Measurements from ENCODE around the gene NAA10.

The NAA10 gene

GRCh38 chrX:153963546-153963945 lies 28.7 kb upstream of the NAA10 start:
- peaks cover 58% of the 10 kb centered on the region for H4K20me1 ChIP-seq (ENCODE audit: insufficient read depth, low read length, poor library complexity, severe bottlenecking)
- H2AFZ ChIP-seq (ENCODE audit: low read length) = no peak overlapping the region
- no peak overlapping the region for H3K4me3 ChIP-seq (ENCODE audit: low read length, poor library complexity, severe bottlenecking)
- peaks cover 12% of the 10 kb centered on the region for H3K4me1 ChIP-seq (ENCODE audit: insufficient read depth, low read length, poor library complexity, severe bottlenecking)
- no peaks in the 10 kb centered on the region for H3K9me3 ChIP-seq (ENCODE audit: insufficient read depth, low read depth, low read length)
- no peaks in the 10 kb centered on the region for H3F3A ChIP-seq (ENCODE audit: low read depth)
- H3K79me2 ChIP-seq (ENCODE audit: insufficient read depth, low read length) = peaks cover 77% of the 10 kb centered on the region
- H3K27me3 ChIP-seq (ENCODE audit: insufficient read depth, low read length, poor library complexity, severe bottlenecking) = no peaks in the 10 kb centered on the region
- no peak overlapping the region for H3K9ac ChIP-seq (ENCODE audit: low read depth, low read length, poor library complexity, severe bottlenecking)
- TF ChIP-seq CTCF (conservative IDR thresholded peaks at IDR 0.05; ENCODE audit: low read length) = no peak
- no peak overlapping the region for H3K4me2 ChIP-seq (ENCODE audit: low read depth, low read length, poor library complexity, severe bottlenecking)
- H3K9me2 ChIP-seq (replicated peaks; ENCODE audit: low read depth, low read length) = no peaks in the 10 kb centered on the region
- H3K36me3 ChIP-seq (ENCODE audit: insufficient read depth, low read length) = peaks cover 61% of the 10 kb centered on the region; the same call in 1 of the 2 replicates

- Histone ChIP-seq H3K4me2 (ENCODE audit: low read depth, low read length, poor library complexity, severe bottlenecking) (no peak overlapping the region), H3K4me3 (ENCODE audit: low read length, poor library complexity, severe bottlenecking) (no peak overlapping the region), H3F3A (ENCODE audit: low read depth) (no peaks in the 10 kb centered on the region), H3K9ac (ENCODE audit: low read depth, low read length, poor library complexity, severe bottlenecking) (no peak overlapping the region), H3K9me2 (replicated peaks; ENCODE audit: low read depth, low read length) (no peaks in the 10 kb centered on the region), H3K36me3 (ENCODE audit: insufficient read depth, low read length) (peaks cover 83% of the 10 kb centered on the region; the same call in 1 of the 2 replicates), H4K20me1 (ENCODE audit: insufficient read depth, low read length, poor library complexity, severe bottlenecking) (peaks cover 36% of the 10 kb centered on the region), H3K9me3 (ENCODE audit: insufficient read depth, low read depth, low read length) (no peaks in the 10 kb centered on the region), H3K4me1 (ENCODE audit: insufficient read depth, low read length, poor library complexity, severe bottlenecking) (peaks cover 6% of the 10 kb centered on the region), H3K27me3 (ENCODE audit: insufficient read depth, low read length, poor library complexity, severe bottlenecking) (no peaks in the 10 kb centered on the region), H2AFZ (ENCODE audit: low read length) (no peak overlapping the region), H3K79me2 (ENCODE audit: insufficient read depth, low read length) (peaks cover 54% of the 10 kb centered on the region)
- TF ChIP-seq CTCF (conservative IDR thresholded peaks at IDR 0.05; ENCODE audit: low read length) = no peak
- no peak for TF ChIP-seq EZH2phosphoT487 (IDR thresholded peaks at IDR 0.05; ENCODE audit: borderline replicate concordance)
These were observed 26.5 kb upstream of the NAA10 start for GRCh38 chrX:153961292-153961691.

- H3K4me3 ChIP-seq (ENCODE audit: low read length, poor library complexity, severe bottlenecking) = no peak overlapping the region
- H3K9me3 ChIP-seq (ENCODE audit: insufficient read depth, low read depth, low read length) = no peaks in the 10 kb centered on the region
- no peaks in the 10 kb centered on the region for H3K9me2 ChIP-seq (replicated peaks; ENCODE audit: low read depth, low read length)
- H3K4me2 ChIP-seq (ENCODE audit: low read depth, low read length, poor library complexity, severe bottlenecking) = no peak overlapping the region
- H3F3A ChIP-seq (ENCODE audit: low read depth) = no peaks in the 10 kb centered on the region
- H3K4me1 ChIP-seq (ENCODE audit: insufficient read depth, low read length, poor library complexity, severe bottlenecking) = peaks cover 5% of the 10 kb centered on the region
- peaks cover 49% of the 10 kb centered on the region for H3K79me2 ChIP-seq (ENCODE audit: insufficient read depth, low read length)
- TF ChIP-seq EZH2phosphoT487 (IDR thresholded peaks at IDR 0.05; ENCODE audit: borderline replicate concordance) (no peak), CTCF (conservative IDR thresholded peaks at IDR 0.05; ENCODE audit: low read length) (no peak)
- H3K36me3 ChIP-seq (ENCODE audit: insufficient read depth, low read length) = peaks cover 88% of the 10 kb centered on the region; the same call in 1 of the 2 replicates
- H4K20me1 ChIP-seq (ENCODE audit: insufficient read depth, low read length, poor library complexity, severe bottlenecking) = peaks cover 31% of the 10 kb centered on the region
- H3K9ac ChIP-seq (ENCODE audit: low read depth, low read length, poor library complexity, severe bottlenecking) = no peak overlapping the region
- no peak overlapping the region for H2AFZ ChIP-seq (ENCODE audit: low read length)
- H3K27me3 ChIP-seq (ENCODE audit: insufficient read depth, low read length, poor library complexity, severe bottlenecking) = no peaks in the 10 kb centered on the region
These were observed 25.9 kb upstream of the NAA10 start for GRCh38 chrX:153960786-153961185.

Data from Loucy (cell line).